ENCODE data around the gene MVK.

Gene MVK

DNA sequence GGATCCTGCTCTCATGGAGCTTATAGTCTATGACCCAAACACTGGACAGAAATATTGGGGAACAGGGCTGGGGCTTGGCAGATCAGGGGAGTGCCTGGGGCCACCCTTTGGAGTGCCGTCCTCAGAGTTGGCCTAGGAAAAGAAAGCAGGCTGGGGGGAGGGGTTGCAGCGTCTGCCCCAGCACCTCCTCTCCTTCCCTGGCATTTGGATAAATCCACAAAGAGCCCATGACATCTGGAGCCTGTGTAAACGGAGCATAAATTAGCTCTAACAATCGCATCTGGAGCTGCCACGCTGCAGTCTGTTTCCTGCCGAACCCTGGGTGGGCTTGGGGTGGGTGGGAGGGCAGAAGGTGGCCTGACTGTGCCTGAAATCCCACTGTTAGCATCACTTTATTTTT lies 63.8 kb downstream of the MVK start:
- DNase-seq = no peak

DNA sequence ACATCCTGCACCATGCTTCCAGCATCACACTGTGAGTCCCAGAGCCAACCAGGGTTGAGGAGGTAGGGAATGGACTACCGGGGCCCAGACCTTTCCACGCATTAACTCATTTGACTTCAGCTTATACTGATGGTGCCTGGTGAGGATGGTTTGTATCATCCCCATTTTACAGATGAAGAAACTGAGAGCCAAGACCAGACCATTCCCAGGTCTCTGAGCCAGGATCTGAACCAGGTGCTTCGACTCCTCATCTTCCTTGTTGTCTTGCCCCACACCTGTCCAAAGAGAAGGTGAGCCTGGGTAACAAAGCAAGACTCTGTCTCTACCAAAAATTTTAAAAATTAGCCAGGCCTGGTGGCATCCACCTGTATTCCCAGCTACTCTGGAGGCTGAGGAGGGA lies 64.4 kb downstream of the MVK start:
- DNase-seq = no peak

DNA sequence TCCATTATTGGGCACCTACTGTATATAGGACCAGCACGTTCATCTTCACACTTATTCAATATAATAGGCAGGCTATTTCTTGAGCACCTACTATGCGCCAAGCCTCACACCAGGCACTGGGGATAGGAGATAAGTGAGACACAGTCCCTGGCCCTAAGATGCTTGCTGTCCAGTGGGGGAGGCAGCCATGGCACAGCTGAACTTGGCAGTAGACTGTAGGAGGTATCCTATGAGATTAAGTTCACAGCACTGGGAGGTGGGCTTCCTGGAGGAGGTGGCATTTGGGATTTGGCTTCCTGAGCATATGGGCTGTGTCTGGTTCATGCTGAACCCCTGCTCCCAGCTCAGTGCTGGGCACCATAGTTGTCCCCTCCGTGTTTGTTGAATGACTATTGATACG lies 65.1 kb downstream of the MVK start:
- DNase-seq = no peak

DNA sequence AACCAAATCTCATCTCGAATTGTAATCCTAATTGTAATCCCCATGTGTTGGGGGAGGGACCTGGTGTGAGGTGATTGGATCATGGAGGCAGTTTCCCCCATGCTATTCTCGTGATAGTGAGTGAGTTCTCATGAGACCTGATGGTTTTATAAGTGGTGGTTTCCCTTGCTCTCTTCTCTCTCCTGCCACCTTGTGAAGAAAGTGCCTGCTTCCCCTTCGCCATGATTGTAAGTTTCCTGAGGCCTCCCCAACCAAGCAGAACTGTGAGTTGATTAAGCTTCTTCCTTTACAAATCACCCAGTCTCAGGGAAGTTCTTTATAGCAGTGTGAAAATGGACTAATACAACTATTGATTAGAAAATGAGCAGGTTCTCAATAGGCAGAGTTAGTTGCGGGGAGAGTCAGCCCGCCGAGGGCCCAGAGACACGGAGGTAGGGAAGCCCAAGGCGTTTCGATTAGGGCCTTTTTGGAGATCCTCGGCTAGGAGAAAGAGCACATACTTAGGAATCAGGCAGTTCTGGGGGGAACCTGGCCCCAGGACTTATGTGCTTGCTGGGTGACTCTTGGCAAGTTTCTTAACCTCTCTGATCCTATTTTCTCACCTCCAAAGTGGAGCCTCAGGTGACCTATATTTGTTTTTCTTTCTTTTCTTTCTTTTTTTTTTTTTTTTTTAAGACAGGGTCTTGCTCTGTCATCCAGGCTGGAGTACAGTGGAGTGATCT lies 65.7 kb downstream of the MVK start:
- no peak for DNase-seq

DNA sequence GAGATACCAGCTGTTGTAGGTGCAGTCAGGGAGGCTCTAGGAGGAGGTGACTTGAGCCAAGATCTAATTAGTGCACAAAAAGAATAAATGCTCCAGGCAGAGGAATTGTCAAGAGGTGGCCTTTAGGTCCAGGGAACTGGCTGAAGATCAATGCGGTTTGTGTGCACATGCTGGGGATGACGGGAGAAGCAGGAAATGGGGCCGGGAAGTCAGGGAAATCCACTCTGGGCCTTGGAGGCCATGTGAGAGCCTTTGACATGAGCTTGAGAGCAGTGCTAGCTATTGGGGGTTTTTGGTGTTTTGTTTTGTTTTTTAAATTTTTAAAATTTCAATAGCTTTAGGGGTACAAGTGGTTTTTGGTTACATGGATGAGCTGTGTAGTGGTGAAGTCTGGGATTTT lies 67.4 kb downstream of the MVK start:
- no peak for DNase-seq

DNA sequence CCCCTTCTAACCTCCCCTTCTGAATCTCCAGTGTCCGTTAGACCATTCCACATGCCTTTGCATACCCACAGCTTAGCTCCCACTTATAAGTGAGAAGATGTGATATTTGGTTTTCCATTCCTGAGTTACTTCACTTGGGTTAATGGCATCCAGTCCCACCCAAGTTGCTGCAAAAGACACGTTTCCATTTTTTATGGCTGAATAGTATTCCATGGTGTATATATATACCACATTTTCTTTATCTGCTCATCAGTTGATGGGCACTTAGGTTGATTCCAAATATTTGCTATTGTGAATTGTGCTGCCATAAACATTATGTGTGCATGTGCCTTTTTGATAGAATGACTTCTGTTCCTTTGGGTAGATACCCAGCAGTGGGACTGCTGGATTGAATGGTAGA lies 67.8 kb downstream of the MVK start:
- DNase-seq = no peak

DNA sequence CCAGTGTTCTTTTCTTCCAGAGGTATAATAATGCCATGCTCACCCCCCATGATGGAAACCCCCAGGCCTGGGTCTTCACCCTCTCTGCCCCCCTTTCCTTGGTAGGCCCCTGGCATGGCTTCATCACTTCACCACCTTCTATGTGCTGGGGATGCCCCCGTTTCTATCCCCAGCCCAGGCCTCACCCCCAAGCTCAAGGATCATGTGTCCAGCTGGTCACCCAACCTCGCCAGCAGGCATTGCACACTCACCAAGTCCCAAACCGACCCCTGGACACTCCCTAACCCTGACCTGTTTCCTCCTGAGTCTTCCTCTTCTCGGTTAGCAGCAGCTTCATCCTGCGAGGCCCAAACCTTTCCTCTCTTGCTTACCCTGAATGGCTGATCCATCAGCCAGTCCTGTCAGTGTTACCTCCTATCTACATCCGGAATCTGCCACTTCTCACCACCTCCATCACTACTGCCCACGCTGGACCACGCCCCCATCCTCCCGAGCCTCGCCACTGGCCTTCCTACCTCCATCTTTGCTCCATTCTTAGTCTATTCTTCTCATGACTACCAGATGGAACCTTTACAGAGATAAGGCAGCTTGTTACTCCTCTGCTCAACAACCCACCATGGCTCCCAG lies 69.0 kb downstream of the MVK start:
- DNase-seq = no peak

DNA sequence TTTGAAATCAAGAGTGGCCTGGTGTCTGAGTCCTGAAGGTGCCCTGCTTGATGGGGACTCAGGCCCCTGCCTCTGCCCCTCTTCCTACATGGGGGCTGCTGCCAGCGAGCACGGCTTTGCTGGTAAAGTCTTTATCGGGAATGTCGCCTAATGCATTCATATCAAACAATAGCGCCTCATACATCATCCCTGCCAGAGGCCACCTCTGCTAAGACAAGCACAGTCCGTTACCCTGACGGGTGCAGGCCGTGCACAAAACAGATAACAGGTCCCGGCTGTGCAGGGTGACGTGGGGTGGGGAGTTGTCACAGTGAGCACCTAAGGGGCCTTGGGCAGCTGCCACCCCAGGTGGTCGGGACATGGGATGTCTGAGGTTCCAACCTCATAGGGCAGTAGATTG lies 71.6 kb downstream of the MVK start:
- no peak for DNase-seq

DNA sequence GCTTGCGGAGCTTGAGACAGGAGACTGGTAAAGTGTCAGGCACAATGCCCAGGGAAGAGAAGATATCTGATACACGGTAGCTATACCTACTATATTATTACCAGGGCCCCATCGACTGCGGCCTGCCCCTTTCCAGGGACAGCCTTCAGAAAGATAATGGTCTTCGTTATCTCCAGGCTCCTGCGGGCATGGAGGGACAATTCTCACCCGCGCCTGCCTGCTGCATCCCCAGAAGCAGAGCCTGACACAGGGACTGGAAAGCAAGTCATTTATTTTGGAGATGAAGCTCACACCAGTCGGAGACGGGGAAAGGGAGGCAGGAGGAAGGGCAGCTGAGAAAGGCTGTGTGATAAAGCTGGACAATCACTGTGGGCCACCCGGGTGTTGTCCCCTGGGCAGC lies 72.1 kb downstream of the MVK start:
- DNase-seq = no peak
